ENCODE results near the gene MED7. TPM values are rescaled to one million over a fixed set of nuclear protein-coding genes. Genes with fewer than 3 reads are reported as not detected.

The MED7 gene
- total RNA-seq, 1 donor from 2014 or later, result 7.7 TPM

DNA sequence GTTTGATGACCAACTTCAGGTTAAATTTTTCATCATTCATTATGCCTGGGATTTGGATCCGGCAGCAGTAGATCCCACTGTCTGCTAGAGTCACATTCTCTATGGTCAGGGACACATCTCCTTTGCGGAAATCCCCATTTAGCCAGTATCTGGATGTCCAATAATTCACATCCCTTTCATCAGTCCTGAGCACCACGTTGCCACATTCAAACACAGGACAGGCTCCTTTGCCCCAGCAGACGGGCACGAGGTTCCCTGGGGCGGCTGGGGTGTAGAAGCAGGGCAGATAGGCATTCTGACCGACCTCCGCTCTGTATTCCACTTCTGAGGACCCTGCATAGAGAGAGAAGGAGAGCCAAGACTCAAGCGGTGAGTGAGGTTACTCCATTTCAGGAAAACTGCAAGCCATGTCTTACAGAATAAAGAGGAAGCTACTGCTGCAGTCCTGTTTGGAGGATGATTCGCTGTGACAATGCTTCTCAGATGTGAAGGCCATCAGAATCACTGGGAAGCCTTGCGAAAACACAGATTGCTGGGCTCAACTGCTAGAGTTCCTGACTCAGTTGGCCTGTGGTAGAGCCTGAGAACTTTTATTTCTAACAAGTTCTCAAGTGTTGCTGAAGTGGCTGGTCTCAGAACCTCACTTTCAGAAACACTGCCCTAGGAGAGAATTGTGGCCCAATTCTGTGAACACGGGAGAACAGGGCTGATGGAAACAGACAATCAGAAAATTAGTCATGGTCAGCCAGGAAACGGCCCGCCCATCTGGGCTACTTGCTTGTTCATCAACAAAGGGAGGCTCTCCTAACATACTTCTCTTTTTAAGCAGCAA lies 35.8 kb downstream of the MED7 start:
- DNase-seq, result no peak

DNA sequence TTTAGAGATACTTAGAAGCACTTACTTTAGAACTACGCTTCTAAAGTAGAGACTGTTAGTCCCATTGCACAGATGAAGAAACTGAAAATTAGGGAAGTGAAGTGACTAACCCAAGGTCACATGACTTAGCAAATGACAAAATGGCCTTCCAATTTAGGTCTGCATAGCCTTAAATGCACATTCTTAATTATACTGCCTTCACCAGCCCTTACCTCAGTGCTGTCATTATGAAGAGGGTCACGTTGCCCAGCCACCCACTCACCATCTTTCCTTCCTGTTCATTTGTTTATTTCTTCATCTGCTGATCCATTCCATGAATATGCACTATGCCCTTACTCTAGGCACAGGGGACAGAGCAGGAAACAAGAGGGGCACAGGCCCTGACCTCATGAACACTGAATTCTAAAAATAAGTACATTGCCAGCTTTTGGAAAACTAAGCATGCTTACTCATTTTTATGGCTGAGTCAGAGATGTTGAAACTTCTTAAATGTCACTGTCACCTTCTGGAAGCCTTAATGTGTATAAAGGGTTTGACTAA lies 42.5 kb downstream of the MED7 start:
- no peak for DNase-seq

- no peak for DNase-seq
Observed at GRCh38 chr5:157088342-157088990, 54.2 kb downstream of the MED7 start.

Other genes with a start within 250 kb of the MED7 start
- not detected in 2 replicates for gene TIMD4, start 179.6 kb downstream of the MED7 start, total RNA-seq
- gene HAVCR1, start 83.7 kb downstream of the MED7 start, total RNA-seq, result 0.28 and 1.0 TPM in 2 replicates
- under 0.01 and 0.09 TPM in 2 replicates for gene HAVCR2, start 33.8 kb downstream of the MED7 start, total RNA-seq
- gene GARIN3, start 23.4 kb upstream of the MED7 start, total RNA-seq, result not detected in 2 replicates
- gene ITK, start 38.0 kb upstream of the MED7 start, total RNA-seq, result not detected in 2 replicates
- gene CYFIP2, start 123.3 kb upstream of the MED7 start, total RNA-seq, result 11.7 and 12.6 TPM in 2 replicates